H1 (cell line): ENCODE measurements around the gene SPINK9.

Source experiments
- CEBPB ChIP-seq: IDR thresholded peaks from 2 replicates; pipeline ENCODE4 v1.6.1; 2012; ENCODE audit warnings: low read depth, low read length
- CHD1 ChIP-seq: IDR thresholded peaks from 2 replicates; pipeline ENCODE4 v1.6.1; 2012; ENCODE audit warnings: low read depth, low read length, improper control_type of control experiment
- EP300 ChIP-seq, 2 experiments: IDR thresholded peaks; 1 replicate in 1 of 2; 2 replicates in 1 of 2; pipeline ENCODE4 v1.6.1; 2011 to 2012; ENCODE audit warnings: low read depth in 2 of 2, low read length in 2 of 2, mild to moderate bottlenecking in 2 of 2, borderline replicate concordance in 1 of 2, inconsistent platforms in 1 of 2, moderate library complexity in 1 of 2
- EZH2 ChIP-seq: fragments of 200-600 bp; sonication (generic); IDR thresholded peaks from 2 replicates; pipeline ENCODE4 v1.7.1; 2012; ENCODE audit warnings: low read depth, mild to moderate bottlenecking, moderate library complexity, low read length, inconsistent platforms; ENCODE audit not compliant: severe bottlenecking
- HDAC2 ChIP-seq, 2 experiments: fragments of 300-600 bp in 1 of 2; sonication (generic) in 1 of 2; IDR thresholded peaks; 2 replicates each; pipeline ENCODE4 v1.6.1; 2011 to 2012; ENCODE audit warnings: low read depth in 2 of 2, low read length in 2 of 2, mild to moderate bottlenecking in 2 of 2, moderate library complexity in 2 of 2, borderline replicate concordance in 1 of 2, inconsistent platforms in 1 of 2
- HDAC6 ChIP-seq: IDR thresholded peaks from one replicate; pipeline ENCODE4 v1.7.1; 2012; ENCODE audit warnings: low read depth, mild to moderate bottlenecking, inconsistent platforms, low read length, moderate library complexity
- JUN ChIP-seq: IDR thresholded peaks from 2 replicates; pipeline ENCODE4 v1.6.1; 2011; ENCODE audit warnings: low read depth, mild to moderate bottlenecking, improper control_type of control experiment, low read length
- POLR2A ChIP-seq, 2 experiments: IDR thresholded peaks; 1 replicate in 1 of 2; 2 replicates in 1 of 2; pipeline ENCODE4 v1.6.1; 2011; ENCODE audit warnings: low read depth in 2 of 2, low read length in 2 of 2, mild to moderate bottlenecking in 2 of 2; ENCODE audit errors: control extremely low read depth in 1 of 2
- POLR2AphosphoS5 ChIP-seq: IDR thresholded peaks from 2 replicates; pipeline ENCODE4 v1.6.1; 2011; ENCODE audit warnings: low read depth, low read length
- SUZ12 ChIP-seq: fragments of 200-600 bp; sonication (generic); IDR thresholded peaks from 2 replicates; pipeline ENCODE4 v1.6.1; 2012; ENCODE audit warnings: mild to moderate bottlenecking, inconsistent platforms, low read length, moderate library complexity, mixed read lengths
- TF ChIP-seq, protein P1 (sequence below), 3 experiments: IDR thresholded peaks; 1 replicate in 2 of 3; 2 replicates in 1 of 3; pipeline versions ENCODE4 v1.5.1 to v1.6.1; 2011; ENCODE audit warnings: low read length in 3 of 3, mild to moderate bottlenecking in 3 of 3, inconsistent platforms in 2 of 3, low read depth in 1 of 3, moderate library complexity in 1 of 3; ENCODE audit not compliant: insufficient read depth in 1 of 3; ENCODE audit errors: control extremely low read depth in 1 of 3
- TF ChIP-seq, protein P2 (sequence below): IDR thresholded peaks from 2 replicates; pipeline ENCODE4 v1.6.1; 2011; ENCODE audit warnings: low read length, improper control_type of control experiment
- TF ChIP-seq, protein P3 (sequence below): IDR thresholded peaks from 2 replicates; pipeline ENCODE4 v1.6.1; 2012; ENCODE audit warnings: inconsistent platforms
- TF ChIP-seq, protein P4 (sequence below): IDR thresholded peaks from 2 replicates; pipeline ENCODE4 v1.6.1; 2012; ENCODE audit warnings: inconsistent platforms

DNA sequence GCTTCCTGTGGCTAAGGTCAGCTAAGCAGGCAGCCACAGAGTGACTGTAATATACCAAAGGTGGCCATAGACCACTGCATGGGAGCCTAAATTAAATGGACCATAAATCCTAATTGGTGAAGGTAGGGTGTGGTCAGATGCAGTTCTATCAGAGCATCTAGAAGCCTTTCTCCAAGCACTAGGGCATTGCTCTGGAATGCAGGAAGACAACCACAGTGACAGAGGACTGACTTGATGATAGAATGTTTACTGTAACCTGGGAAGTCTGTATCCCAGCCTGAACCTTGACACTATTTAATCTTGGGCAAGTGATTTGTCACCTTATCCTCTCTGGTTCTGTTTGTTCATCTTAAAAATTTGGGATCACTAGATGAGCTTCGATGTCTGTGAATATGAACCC, 50.7 kb downstream of the SPINK9 start:
- TF ChIP-seq POLR2A (IDR thresholded peaks at IDR 0.05; ENCODE audit: control extremely low read depth in 1 of 2, low read depth in 2 of 2, low read length in 2 of 2), result no peak
- TF ChIP-seq, protein P1, sequence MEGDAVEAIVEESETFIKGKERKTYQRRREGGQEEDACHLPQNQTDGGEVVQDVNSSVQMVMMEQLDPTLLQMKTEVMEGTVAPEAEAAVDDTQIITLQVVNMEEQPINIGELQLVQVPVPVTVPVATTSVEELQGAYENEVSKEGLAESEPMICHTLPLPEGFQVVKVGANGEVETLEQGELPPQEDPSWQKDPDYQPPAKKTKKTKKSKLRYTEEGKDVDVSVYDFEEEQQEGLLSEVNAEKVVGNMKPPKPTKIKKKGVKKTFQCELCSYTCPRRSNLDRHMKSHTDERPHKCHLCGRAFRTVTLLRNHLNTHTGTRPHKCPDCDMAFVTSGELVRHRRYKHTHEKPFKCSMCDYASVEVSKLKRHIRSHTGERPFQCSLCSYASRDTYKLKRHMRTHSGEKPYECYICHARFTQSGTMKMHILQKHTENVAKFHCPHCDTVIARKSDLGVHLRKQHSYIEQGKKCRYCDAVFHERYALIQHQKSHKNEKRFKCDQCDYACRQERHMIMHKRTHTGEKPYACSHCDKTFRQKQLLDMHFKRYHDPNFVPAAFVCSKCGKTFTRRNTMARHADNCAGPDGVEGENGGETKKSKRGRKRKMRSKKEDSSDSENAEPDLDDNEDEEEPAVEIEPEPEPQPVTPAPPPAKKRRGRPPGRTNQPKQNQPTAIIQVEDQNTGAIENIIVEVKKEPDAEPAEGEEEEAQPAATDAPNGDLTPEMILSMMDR (IDR thresholded peaks at IDR 0.05; ENCODE audit: control extremely low read depth in 1 of 3, insufficient read depth in 1 of 3, low read depth in 1 of 3, low read length in 3 of 3), result no peak
- TF ChIP-seq JUN, result no peak
- TF ChIP-seq, protein P2, sequence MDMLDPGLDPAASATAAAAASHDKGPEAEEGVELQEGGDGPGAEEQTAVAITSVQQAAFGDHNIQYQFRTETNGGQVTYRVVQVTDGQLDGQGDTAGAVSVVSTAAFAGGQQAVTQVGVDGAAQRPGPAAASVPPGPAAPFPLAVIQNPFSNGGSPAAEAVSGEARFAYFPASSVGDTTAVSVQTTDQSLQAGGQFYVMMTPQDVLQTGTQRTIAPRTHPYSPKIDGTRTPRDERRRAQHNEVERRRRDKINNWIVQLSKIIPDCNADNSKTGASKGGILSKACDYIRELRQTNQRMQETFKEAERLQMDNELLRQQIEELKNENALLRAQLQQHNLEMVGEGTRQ, result no peak
- TF ChIP-seq CEBPB, result no peak
- TF ChIP-seq EZH2, result no peak
- no peak for TF ChIP-seq SUZ12
- TF ChIP-seq, protein P3, sequence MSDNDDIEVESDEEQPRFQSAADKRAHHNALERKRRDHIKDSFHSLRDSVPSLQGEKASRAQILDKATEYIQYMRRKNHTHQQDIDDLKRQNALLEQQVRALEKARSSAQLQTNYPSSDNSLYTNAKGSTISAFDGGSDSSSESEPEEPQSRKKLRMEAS, result no peak
- TF ChIP-seq EP300 (IDR thresholded peaks at IDR 0.05; ENCODE audit: borderline replicate concordance in 1 of 2, low read depth in 2 of 2, low read length in 2 of 2), result no peak
- TF ChIP-seq HDAC6, result no peak
- TF ChIP-seq HDAC2 (IDR thresholded peaks at IDR 0.05; ENCODE audit: borderline replicate concordance in 1 of 2, low read depth in 2 of 2, low read length in 2 of 2), result no peak
- TF ChIP-seq CHD1, result no peak
- no peak for TF ChIP-seq POLR2AphosphoS5
- TF ChIP-seq, protein P4, sequence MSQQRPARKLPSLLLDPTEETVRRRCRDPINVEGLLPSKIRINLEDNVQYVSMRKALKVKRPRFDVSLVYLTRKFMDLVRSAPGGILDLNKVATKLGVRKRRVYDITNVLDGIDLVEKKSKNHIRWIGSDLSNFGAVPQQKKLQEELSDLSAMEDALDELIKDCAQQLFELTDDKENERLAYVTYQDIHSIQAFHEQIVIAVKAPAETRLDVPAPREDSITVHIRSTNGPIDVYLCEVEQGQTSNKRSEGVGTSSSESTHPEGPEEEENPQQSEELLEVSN, result no peak
